GM18861 (cell line): Measurements from ENCODE around the gene ZNF773.

Source experiments
- ATAC-seq: cut with Tn5 transposase; IDR thresholded peaks from one replicate; pipeline ENCODE4 v1.9.1; 2021; ENCODE audit not compliant: unreplicated experiment

ZNF773 gene

GRCh38 chr19:57557659-57558058 is 57.9 kb downstream of the ZNF773 start:
- no peak for ATAC-seq
